ENCODE measurements around the gene LRRTM3. TPM values are rescaled to one million over a fixed set of nuclear protein-coding genes. Genes with fewer than 3 reads are reported as not detected.

The LRRTM3 gene
- total RNA-seq, 1 experiment from 2014 or later, result 0.96 TPM

GRCh38 chr10:67015225-67015624, 89.4 kb downstream of the LRRTM3 start:
- no CpG with 5 or more reads among the region's 1 CpG for WGBS (ENCODE audit: extremely low coverage, insufficient read length, low lambda C conversion rate)

More at GRCh38 chr10:67015225-67015624, 89.4 kb downstream of the LRRTM3 start:
- no peak overlapping the region for H3K18ac ChIP-seq (ENCODE audit: insufficient read length, low read depth, low read length)
- H3K4me3 Mint-ChIP-seq, result no peak overlapping the region
- H2BK15ac ChIP-seq (ENCODE audit: low read depth, low read length), result no peak overlapping the region
- no peaks in the 10 kb centered on the region for H3K9me3 ChIP-seq (ENCODE audit: control insufficient read depth, low read depth, low read length)
- no peak for DNase-seq
- no peak overlapping the region for H2BK20ac ChIP-seq (ENCODE audit: low read depth, low read length, poor library complexity, severe bottlenecking)
- H2BK120ac ChIP-seq (ENCODE audit: low read depth, low read length, poor library complexity, severe bottlenecking), result no peak overlapping the region
- TF ChIP-seq CTCF (conservative IDR thresholded peaks at IDR 0.05), result no peak
- H3K4me1 Mint-ChIP-seq, result 0 out of 4 replicates have a peak, but pooled peaks cover 2 to 3% of the 10 kb centered on the region in 2 experiments
- no peak overlapping the region for H2BK5ac ChIP-seq (ENCODE audit: insufficient read length, low read length)
- no peaks in the 10 kb centered on the region for H3K36me3 Mint-ChIP-seq (ENCODE audit: insufficient read depth in 1 of 3, low read depth in 3 of 3)
- H3K27me3 Mint-ChIP-seq (ENCODE audit: low read depth), result no peaks in the 10 kb centered on the region
- H4K20me1 ChIP-seq (ENCODE audit: control insufficient read depth, insufficient read depth, insufficient read length), result no peaks in the 10 kb centered on the region
- H3K14ac ChIP-seq (ENCODE audit: insufficient read depth, low read length), result no peak overlapping the region
- H2BK12ac ChIP-seq (ENCODE audit: insufficient read length, low read depth, low read length), result no peak overlapping the region
- H4K5ac ChIP-seq (ENCODE audit: insufficient read length, low read depth, low read length), result no peak overlapping the region
- no peaks in the 10 kb centered on the region for H3K4me1 ChIP-seq (ENCODE audit: insufficient read depth, low read length)
- H3T11ph ChIP-seq (ENCODE audit: low read length), result no peak overlapping the region
- no peak overlapping the region for H3K4me2 ChIP-seq (ENCODE audit: insufficient read depth, insufficient read length, low read length)
- no peaks in the 10 kb centered on the region for H3K9me3 Mint-ChIP-seq
- H3K27ac ChIP-seq (ENCODE audit: insufficient read length, low read depth, low read length), result no peak overlapping the region
- H3K27me3 ChIP-seq (ENCODE audit: insufficient read depth, low read length), result no peaks in the 10 kb centered on the region
- no peaks in the 10 kb centered on the region for H3K79me2 ChIP-seq (ENCODE audit: insufficient read depth, low read length)
- no peak overlapping the region for H4K8ac ChIP-seq (replicated peaks; ENCODE audit: insufficient read length, low read depth, low read length)
- no peak overlapping the region for H3K27ac Mint-ChIP-seq
- no peak overlapping the region for H3K23ac ChIP-seq (ENCODE audit: insufficient read length, low read depth, low read length)
- no peak overlapping the region for H4K91ac ChIP-seq (ENCODE audit: insufficient read length, low read depth, low read length)
- no peak overlapping the region for H3K4ac ChIP-seq (ENCODE audit: low read depth, low read length)
- no peak overlapping the region for H2AFZ ChIP-seq (ENCODE audit: low read length)
- H3K9ac ChIP-seq (ENCODE audit: extremely low read depth, insufficient read length, low read length), result no peak overlapping the region
- H3K23me2 ChIP-seq (ENCODE audit: insufficient read length, low read depth, low read length, poor library complexity, severe bottlenecking), result no peaks in the 10 kb centered on the region
- no peak overlapping the region for H2AK5ac ChIP-seq (ENCODE audit: insufficient read length, low read length)
- no peaks in the 10 kb centered on the region for H3K79me1 ChIP-seq (ENCODE audit: insufficient read depth, low read depth, low read length, poor library complexity, severe bottlenecking)
- H3K56ac ChIP-seq (ENCODE audit: insufficient read length, low read depth, low read length), result no peak overlapping the region
